Smooth muscle cell (in vitro differentiated cells): ENCODE results near the gene THSD7B. TPM values are rescaled to one million over a fixed set of nuclear protein-coding genes. Genes with fewer than 3 reads are reported as not detected.

ENCODE experiments used
- DNase-seq: peaks from one replicate; lab custom pipeline; 2025; ENCODE audit not compliant: unreplicated experiment; lab: John Stamatoyannopoulos, UW
- H2AFZ ChIP-seq: fragments of 200-600 bp; sonication (generic); 2 replicates; pipeline ENCODE4 v1.6.0; 2016; ENCODE audit warnings: antibody characterized with exemption, low read depth, mild to moderate bottlenecking
- H3F3A ChIP-seq: fragments of 200-600 bp; sonication (generic); 2 replicates; pipeline ENCODE4 v1.6.0; 2017; ENCODE audit warnings: antibody characterized with exemption, low read depth
- H3K27ac ChIP-seq: fragments of 200-600 bp; sonication (generic); 2 replicates; pipeline ENCODE4 v1.5.1; 2016; ENCODE audit warnings: low read depth, mild to moderate bottlenecking
- H3K27me3 ChIP-seq: fragments of 200-600 bp; sonication (generic); 2 replicates; pipeline ENCODE4 v1.6.1; 2016; ENCODE audit warnings: low read depth, mild to moderate bottlenecking
- H3K36me3 ChIP-seq: fragments of 200-600 bp; sonication (generic); 2 replicates; pipeline ENCODE4 v1.5.1; 2016; ENCODE audit warnings: low read depth
- H3K4me1 ChIP-seq: fragments of 200-600 bp; sonication (generic); 2 replicates; pipeline ENCODE4 v1.5.1; 2016; ENCODE audit warnings: low read depth
- H3K4me2 ChIP-seq: fragments of 200-600 bp; sonication (generic); 2 replicates; pipeline ENCODE4 v1.6.0; 2016; ENCODE audit warnings: mild to moderate bottlenecking
- H3K4me3 ChIP-seq: fragments of 200-600 bp; sonication (generic); 2 replicates; pipeline ENCODE4 v1.5.1; 2016; ENCODE audit warnings: mild to moderate bottlenecking
- H3K79me2 ChIP-seq: fragments of 200-600 bp; sonication (generic); 2 replicates; pipeline ENCODE4 v1.6.0; 2016; ENCODE audit warnings: low read depth, mild to moderate bottlenecking
- H3K9ac ChIP-seq: fragments of 200-600 bp; sonication (generic); 2 replicates; pipeline ENCODE4 v1.6.0; 2016; ENCODE audit warnings: low read depth
- H3K9me3 ChIP-seq: fragments of 200-600 bp; sonication (generic); replicated peaks from 2 replicates; pipeline ENCODE4 v1.5.1; 2016; ENCODE audit warnings: low read depth
- H4K20me1 ChIP-seq: fragments of 200-600 bp; sonication (generic); 2 replicates; pipeline ENCODE4 v1.6.0; 2016; ENCODE audit warnings: low read depth
- WGBS: methylation state at CpG from one replicate; pipeline ENCODE4 v1.1.7; 2016; ENCODE audit warnings: low lambda C conversion rate; 5-methylcytosine and 5-hydroxymethylcytosine counted together
- polyA plus RNA-seq: library from polyadenylated mRNA; unstranded; fragments of >200 nt; fragmentation: Nextera tagmentation; extraction: Ambion mirVana; gene quantifications from 2 replicates; pipeline ENCODE4 v1.2.1, GENCODE V29; 2016
- total RNA-seq: library from RNA; depleted of rRNA; stranded (reverse); fragments of >200 nt; gene quantifications from 2 replicates; pipeline ENCODE4 v1.2.3, GENCODE V29; 2014
- TF ChIP-seq, protein P1 (sequence below): fragments of 200-600 bp; sonication (generic); IDR thresholded peaks from 2 replicates; pipeline ENCODE4 v1.5.1; 2017; ENCODE audit warnings: borderline replicate concordance, mild to moderate bottlenecking, antibody characterized with exemption; ENCODE audit not compliant: insufficient read depth, poor library complexity, severe bottlenecking

Gene THSD7B
- total and polyA plus RNA-seq, 2 experiments from 2014 or later, result not detected

DNA sequence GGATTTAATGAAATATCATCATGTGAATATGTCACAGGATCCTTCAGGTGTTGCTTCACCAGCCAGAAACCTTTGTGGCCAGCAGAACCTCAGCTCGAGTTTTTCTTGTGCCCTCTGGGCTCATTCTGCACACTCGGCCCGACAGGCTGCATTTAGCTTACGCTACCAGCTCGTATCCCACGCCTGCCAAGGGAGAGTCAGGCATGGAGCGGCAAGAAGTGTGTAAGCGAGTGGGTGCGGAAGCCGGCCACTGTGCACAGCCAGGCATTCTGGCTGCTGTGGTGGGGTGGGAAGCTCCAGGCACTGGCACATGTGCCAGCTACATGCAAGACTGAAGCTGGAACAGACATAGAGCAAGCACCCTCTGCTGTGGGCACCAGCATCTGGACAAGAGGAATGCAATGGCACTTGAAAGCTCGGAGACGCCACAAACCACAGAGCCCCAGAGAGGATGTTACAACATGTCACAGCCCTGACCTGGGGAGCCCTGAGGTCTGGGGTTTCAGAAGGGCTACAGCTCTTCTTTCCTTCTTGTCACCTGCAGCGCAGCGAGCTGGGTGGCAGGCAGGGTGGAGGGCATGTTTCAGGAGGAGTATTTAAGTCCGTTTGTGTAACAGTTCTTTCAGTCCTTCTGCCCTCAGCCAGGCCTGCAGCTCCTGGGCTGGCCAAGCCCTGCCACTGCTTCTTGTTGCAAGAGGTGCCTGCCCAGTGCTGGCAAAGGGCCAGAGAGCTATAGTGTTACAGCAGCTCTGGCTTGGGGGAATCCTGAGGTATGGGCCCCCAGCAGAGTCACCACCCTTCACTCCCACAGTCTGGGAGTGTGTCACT, 941.7 kb downstream of the THSD7B start:
- WGBS, result 84% methylated on average over 15 of the region's 15 CpGs
- Histone ChIP-seq H2AFZ (no peak overlapping the region), H3K4me1 (no peaks in the 10 kb centered on the region), H3K9me3 (no peaks in the 10 kb centered on the region), H3K27ac (no peak overlapping the region), H3K4me3 (no peak overlapping the region), H4K20me1 (no peaks in the 10 kb centered on the region), H3K9ac (no peak overlapping the region), H3K79me2 (no peaks in the 10 kb centered on the region), H3F3A (no peaks in the 10 kb centered on the region), H3K36me3 (no peaks in the 10 kb centered on the region), H3K4me2 (no peak overlapping the region), H3K27me3 (no peaks in the 10 kb centered on the region)
- TF ChIP-seq, protein P1, sequence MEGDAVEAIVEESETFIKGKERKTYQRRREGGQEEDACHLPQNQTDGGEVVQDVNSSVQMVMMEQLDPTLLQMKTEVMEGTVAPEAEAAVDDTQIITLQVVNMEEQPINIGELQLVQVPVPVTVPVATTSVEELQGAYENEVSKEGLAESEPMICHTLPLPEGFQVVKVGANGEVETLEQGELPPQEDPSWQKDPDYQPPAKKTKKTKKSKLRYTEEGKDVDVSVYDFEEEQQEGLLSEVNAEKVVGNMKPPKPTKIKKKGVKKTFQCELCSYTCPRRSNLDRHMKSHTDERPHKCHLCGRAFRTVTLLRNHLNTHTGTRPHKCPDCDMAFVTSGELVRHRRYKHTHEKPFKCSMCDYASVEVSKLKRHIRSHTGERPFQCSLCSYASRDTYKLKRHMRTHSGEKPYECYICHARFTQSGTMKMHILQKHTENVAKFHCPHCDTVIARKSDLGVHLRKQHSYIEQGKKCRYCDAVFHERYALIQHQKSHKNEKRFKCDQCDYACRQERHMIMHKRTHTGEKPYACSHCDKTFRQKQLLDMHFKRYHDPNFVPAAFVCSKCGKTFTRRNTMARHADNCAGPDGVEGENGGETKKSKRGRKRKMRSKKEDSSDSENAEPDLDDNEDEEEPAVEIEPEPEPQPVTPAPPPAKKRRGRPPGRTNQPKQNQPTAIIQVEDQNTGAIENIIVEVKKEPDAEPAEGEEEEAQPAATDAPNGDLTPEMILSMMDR, result no peak
- DNase-seq, result no peak

GRCh38 chr2:137708311-137708710, 943.0 kb downstream of the THSD7B start:
- Histone ChIP-seq H3K4me2 (no peak overlapping the region), H3K79me2 (no peaks in the 10 kb centered on the region), H3F3A (no peaks in the 10 kb centered on the region), H3K9ac (no peak overlapping the region), H3K4me1 (no peaks in the 10 kb centered on the region), H3K4me3 (no peak overlapping the region), H3K36me3 (no peaks in the 10 kb centered on the region), H2AFZ (no peak overlapping the region), H3K9me3 (no peaks in the 10 kb centered on the region), H3K27me3 (no peaks in the 10 kb centered on the region), H4K20me1 (no peaks in the 10 kb centered on the region), H3K27ac (no peak overlapping the region)
- DNase-seq, result no peak
- 98% methylated on average over 5 of the region's 5 CpGs for WGBS
- TF ChIP-seq, protein P1, result no peak

GRCh38 chr2:137715731-137716191, 950.4 kb downstream of the THSD7B start:
- Histone ChIP-seq H3K4me2 (no peak overlapping the region), H3K9ac (no peak overlapping the region), H4K20me1 (no peaks in the 10 kb centered on the region), H2AFZ (no peak overlapping the region), H3K9me3 (no peaks in the 10 kb centered on the region), H3K79me2 (no peaks in the 10 kb centered on the region), H3K4me3 (no peak overlapping the region), H3F3A (no peaks in the 10 kb centered on the region), H3K36me3 (no peaks in the 10 kb centered on the region), H3K27ac (no peak overlapping the region), H3K27me3 (no peaks in the 10 kb centered on the region), H3K4me1 (no peaks in the 10 kb centered on the region)
- DNase-seq, result no peak
- TF ChIP-seq, protein P1, result no peak
- 92% methylated on average over 17 of the region's 17 CpGs for WGBS

DNA sequence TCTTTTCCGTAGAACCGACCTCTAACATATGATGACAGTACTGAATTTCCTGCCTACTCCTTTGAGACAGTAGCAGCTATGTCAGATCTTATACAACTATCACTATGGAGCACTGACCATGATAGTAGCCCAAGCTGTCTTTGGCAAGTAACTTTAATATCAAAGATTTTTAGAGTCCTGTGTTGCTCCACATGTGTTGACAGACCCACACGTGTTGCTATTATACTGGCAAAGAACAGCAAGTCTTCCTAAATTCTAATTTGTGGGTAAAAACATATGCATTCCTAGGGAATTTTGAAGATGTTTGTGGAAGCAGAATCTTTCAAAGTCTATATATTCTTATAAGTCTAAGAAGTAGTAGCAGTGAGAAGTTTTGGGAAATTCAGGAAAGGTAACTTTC, 953.4 kb downstream of the THSD7B start:
- H3K27ac ChIP-seq, result no peak overlapping the region
- no peaks in the 10 kb centered on the region for H4K20me1 ChIP-seq
- no peak overlapping the region for H3K9ac ChIP-seq
- no peaks in the 10 kb centered on the region for H3F3A ChIP-seq
- no peaks in the 10 kb centered on the region for H3K36me3 ChIP-seq
- H3K4me1 ChIP-seq, result no peaks in the 10 kb centered on the region
- DNase-seq, result no peak
- no peaks in the 10 kb centered on the region for H3K27me3 ChIP-seq
- no peak overlapping the region for H2AFZ ChIP-seq
- H3K4me2 ChIP-seq, result no peak overlapping the region
- no peak overlapping the region for H3K4me3 ChIP-seq
- TF ChIP-seq, protein P1, result no peak
- H3K9me3 ChIP-seq, result no peaks in the 10 kb centered on the region
- 85% methylated on average over 3 of the region's 3 CpGs for WGBS
- no peaks in the 10 kb centered on the region for H3K79me2 ChIP-seq
